SK-N-MC (cell line): ENCODE data around the gene HNRNPC.

ENCODE experiments used
- DNase-seq: peaks from one replicate; pipeline ENCODE4 v3.0.0-alpha.2; 2011; ENCODE audit warnings: low read depth, low spot score
- H3K27ac ChIP-seq: fragments of 200-600 bp; sonication (generic); 2 replicates; pipeline ENCODE4 v1.5.1; 2016; ENCODE audit warnings: mixed run types
- H3K36me3 ChIP-seq: fragments of 200-600 bp; sonication (generic); 2 replicates; pipeline ENCODE4 v1.6.1; 2017; ENCODE audit warnings: antibody characterized with exemption, low read length, mixed read lengths; ENCODE audit not compliant: insufficient read depth
- H3K4me3 ChIP-seq: fragments of 200-600 bp; sonication (generic); 2 replicates; pipeline ENCODE4 v1.5.1; 2016
- H3K9ac ChIP-seq: fragments of 200-600 bp; sonication (generic); 2 replicates; pipeline ENCODE4 v1.8.0; 2017; ENCODE audit warnings: mixed run types, mixed read lengths; ENCODE audit not compliant: insufficient read length
- H3K9me3 ChIP-seq: fragments of 200-600 bp; sonication (generic); 2 replicates; pipeline ENCODE4 v1.6.1; 2017; ENCODE audit warnings: low read depth, mild to moderate bottlenecking, antibody characterized with exemption, low read length, moderate library complexity, mixed read lengths
- EZH2 ChIP-seq: fragments of 200-600 bp; sonication (generic); IDR thresholded peaks from one replicate; pipeline ENCODE4 v1.6.1; 2017; ENCODE audit warnings: antibody characterized with exemption
- FOXP2 ChIP-seq: optimal IDR thresholded peaks from 2 replicates; pipeline ENCODE3; 2011; ENCODE audit warnings: mild to moderate bottlenecking, moderate library complexity; ENCODE audit not compliant: insufficient read depth; ENCODE audit errors: extremely low read length, control extremely low read depth
- POLR2AphosphoS5 ChIP-seq: IDR thresholded peaks from 2 replicates; pipeline ENCODE4 v1.6.1; 2012; ENCODE audit warnings: mild to moderate bottlenecking, low read depth, low read length, borderline replicate concordance

Gene HNRNPC

GRCh38 chr14:21263284-21264024 lies 5.8 kb downstream of the HNRNPC start:
- 0 out of 2 replicates have a peak, but pooled peaks have one; percentile 20 for TF ChIP-seq POLR2AphosphoS5
- no peak for TF ChIP-seq FOXP2
- no peak for TF ChIP-seq EZH2
- Histone ChIP-seq H3K36me3 (peaks cover 95% of the 10 kb centered on the region), H3K4me3 (peak overlapping the region; percentile 92), H3K9me3 (no peaks in the 10 kb centered on the region), H3K27ac (peak overlapping the region; percentile 80), H3K9ac (peak overlapping the region; percentile 59)
- no peak for DNase-seq

- TF ChIP-seq FOXP2, result no peak
- no peak; the same call in none of the 2 replicates for TF ChIP-seq POLR2AphosphoS5
- no peak for TF ChIP-seq EZH2
- Histone ChIP-seq H3K9ac (peak overlapping the region; percentile 39), H3K9me3 (no peaks in the 10 kb centered on the region), H3K36me3 (peaks cover 94% of the 10 kb centered on the region), H3K4me3 (peak overlapping the region; percentile 8; the same call in 1 of the 2 replicates), H3K27ac (peak overlapping the region; percentile 73)
- no peak for DNase-seq
Observed at GRCh38 chr14:21262410-21262809, 6.8 kb downstream of the HNRNPC start.

- no peak for TF ChIP-seq EZH2
- no peak for TF ChIP-seq POLR2AphosphoS5
- TF ChIP-seq FOXP2, result no peak
- no peak overlapping the region for H3K9ac ChIP-seq
- peak overlapping the region; percentile 73 for H3K27ac ChIP-seq
- H3K9me3 ChIP-seq, result no peaks in the 10 kb centered on the region
- peaks cover 94% of the 10 kb centered on the region for H3K36me3 ChIP-seq
- no peak for DNase-seq
- peak overlapping the region; percentile 11; the same call in 1 of the 2 replicates for H3K4me3 ChIP-seq
Observed at GRCh38 chr14:21261824-21262223, 7.4 kb downstream of the HNRNPC start.

GRCh38 chr14:21258889-21259787 lies 10.1 kb downstream of the HNRNPC start:
- Histone ChIP-seq H3K9ac (no peak overlapping the region), H3K27ac (peak overlapping the region; percentile 80), H3K4me3 (0 out of 2 replicates have a peak overlapping the region, but pooled peaks have one; percentile 5), H3K9me3 (no peaks in the 10 kb centered on the region), H3K36me3 (peaks cover 94% of the 10 kb centered on the region)
- no peak for DNase-seq
- TF ChIP-seq FOXP2 (no peak), EZH2 (no peak), POLR2AphosphoS5 (peak; percentile 48; the same call in 1 of the 2 replicates)

- H3K27ac ChIP-seq, result peak overlapping the region; percentile 80
- no peak for TF ChIP-seq FOXP2
- no peak for TF ChIP-seq POLR2AphosphoS5
- TF ChIP-seq EZH2, result no peak
- H3K9ac ChIP-seq, result peak overlapping the region; percentile 35
- no peaks in the 10 kb centered on the region for H3K9me3 ChIP-seq
- H3K4me3 ChIP-seq, result no peak overlapping the region
- H3K36me3 ChIP-seq, result peaks cover 94% of the 10 kb centered on the region
- no peak for DNase-seq
Observed at GRCh38 chr14:21258005-21258888, 11.0 kb downstream of the HNRNPC start.

- TF ChIP-seq POLR2AphosphoS5 (no peak; the same call in 1 of the 2 replicates), FOXP2 (no peak)
- Histone ChIP-seq H3K36me3 (peaks cover 94% of the 10 kb centered on the region), H3K9ac (no peak overlapping the region), H3K27ac (peak overlapping the region; percentile 27; the same call in 1 of the 2 replicates), H3K4me3 (no peak overlapping the region), H3K9me3 (no peaks in the 10 kb centered on the region)
- no peak for DNase-seq
Observed at GRCh38 chr14:21257394-21257909, 11.8 kb downstream of the HNRNPC start.
